HG02885 (cell line): Measurements from ENCODE around the gene TEX101.

Experiments
- ATAC-seq: cut with Tn5 transposase; IDR thresholded peaks from one replicate; pipeline ENCODE4 v1.9.1; 2021; ENCODE audit warnings: mild to moderate bottlenecking; ENCODE audit not compliant: unreplicated experiment, poor library complexity

TEX101 gene

DNA sequence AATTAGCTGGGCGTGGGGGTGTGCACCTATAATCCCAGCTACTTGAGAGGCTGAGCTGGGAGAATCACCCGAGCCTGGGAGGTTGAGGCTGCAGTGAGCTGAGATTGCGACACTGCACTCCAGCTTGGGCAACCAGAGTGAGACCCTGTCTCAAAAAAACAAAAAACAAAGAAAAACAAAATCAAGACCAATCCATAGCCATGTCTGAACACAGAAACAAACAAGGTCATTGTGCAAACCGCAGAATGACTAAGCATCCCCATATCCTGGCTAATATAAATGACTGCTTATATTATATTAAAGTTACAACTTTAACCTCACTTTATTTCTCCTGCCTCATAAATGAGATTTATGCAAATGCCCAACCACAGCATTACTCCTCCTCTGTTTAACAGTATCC lies 53.0 kb downstream of the TEX101 start:
- ATAC-seq = no peak
